ENCODE results near the gene GPATCH3.
"Not testable (repeated sequence)": the region's sequence is repeated elsewhere in the genome, so short reads cannot be mapped to it uniquely, and the experiment has no call there.

The GPATCH3 gene, protein sequence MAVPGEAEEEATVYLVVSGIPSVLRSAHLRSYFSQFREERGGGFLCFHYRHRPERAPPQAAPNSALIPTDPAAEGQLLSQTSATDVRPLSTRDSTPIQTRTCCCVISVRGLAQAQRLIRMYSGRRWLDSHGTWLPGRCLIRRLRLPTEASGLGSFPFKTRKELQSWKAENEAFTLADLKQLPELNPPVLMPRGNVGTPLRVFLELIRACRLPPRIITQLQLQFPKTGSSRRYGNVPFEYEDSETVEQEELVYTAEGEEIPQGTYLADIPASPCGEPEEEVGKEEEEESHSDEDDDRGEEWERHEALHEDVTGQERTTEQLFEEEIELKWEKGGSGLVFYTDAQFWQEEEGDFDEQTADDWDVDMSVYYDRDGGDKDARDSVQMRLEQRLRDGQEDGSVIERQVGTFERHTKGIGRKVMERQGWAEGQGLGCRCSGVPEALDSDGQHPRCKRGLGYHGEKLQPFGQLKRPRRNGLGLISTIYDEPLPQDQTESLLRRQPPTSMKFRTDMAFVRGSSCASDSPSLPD

DNA sequence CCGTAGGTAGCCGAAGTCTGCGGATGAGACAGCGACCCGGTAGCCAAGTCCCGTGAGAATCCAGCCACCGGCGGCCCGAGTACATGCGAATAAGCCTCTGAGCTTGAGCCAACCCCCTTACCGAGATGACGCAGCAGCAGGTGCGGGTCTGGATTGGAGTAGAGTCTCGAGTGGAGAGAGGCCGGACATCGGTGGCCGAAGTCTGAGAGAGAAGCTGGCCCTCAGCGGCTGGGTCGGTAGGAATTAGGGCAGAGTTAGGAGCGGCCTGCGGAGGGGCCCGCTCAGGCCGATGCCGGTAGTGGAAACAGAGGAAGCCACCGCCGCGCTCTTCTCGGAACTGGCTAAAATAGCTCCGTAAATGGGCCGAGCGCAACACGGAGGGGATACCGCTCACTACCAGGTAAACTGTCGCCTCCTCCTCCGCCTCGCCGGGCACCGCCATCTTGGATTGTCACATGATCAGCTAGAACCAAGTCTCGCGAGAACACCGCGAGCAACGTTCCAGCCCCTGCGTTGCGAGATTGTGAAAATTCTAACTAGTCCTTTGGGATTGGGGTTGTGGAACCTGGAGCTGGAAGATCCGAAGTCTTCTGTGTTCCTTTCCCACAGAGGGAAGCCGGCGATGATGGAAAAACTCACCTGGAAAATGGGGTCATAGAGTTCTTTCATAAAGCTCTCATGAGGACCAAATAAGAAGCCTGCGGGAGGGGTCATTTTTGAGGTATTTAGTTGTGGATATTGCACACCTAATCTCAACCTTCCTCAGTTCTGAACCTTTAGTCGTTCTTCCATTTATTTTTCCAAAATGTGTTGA, at the start of gene GPATCH3:
GPATCH3 (minus strand) TSS at position 467 of the 814 bp plus-strand sequence; CDS start at position 442, 25 bp downstream.
- DNase-seq (ENCODE audit: insufficient read length, low spot score) (peak; percentile 87), FAIRE-seq (peak; percentile 78)

DNA sequence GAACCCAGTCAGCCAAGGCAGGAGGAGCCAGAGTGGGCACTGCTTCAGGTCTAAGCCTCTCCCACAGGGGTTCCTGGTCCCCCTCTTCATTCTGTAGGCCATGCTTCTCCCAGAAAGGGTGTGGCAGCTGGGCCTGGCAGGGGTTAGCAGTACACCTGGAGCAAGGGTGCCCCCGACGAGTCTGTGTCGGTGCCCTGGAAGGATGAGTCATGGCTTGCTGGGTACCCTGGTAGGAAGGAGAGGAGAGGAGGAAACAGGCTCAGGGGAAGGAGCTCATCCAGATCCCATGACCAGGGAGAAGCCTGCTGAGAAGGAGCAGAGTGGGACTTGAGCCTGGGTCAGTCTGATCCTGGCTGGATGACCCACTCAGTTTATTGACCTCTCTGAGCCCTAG, 49.7 kb upstream of the GPATCH3 start:
- DNase-seq (ENCODE audit: insufficient read length, low spot score): no peak
- no peak for FAIRE-seq

DNA sequence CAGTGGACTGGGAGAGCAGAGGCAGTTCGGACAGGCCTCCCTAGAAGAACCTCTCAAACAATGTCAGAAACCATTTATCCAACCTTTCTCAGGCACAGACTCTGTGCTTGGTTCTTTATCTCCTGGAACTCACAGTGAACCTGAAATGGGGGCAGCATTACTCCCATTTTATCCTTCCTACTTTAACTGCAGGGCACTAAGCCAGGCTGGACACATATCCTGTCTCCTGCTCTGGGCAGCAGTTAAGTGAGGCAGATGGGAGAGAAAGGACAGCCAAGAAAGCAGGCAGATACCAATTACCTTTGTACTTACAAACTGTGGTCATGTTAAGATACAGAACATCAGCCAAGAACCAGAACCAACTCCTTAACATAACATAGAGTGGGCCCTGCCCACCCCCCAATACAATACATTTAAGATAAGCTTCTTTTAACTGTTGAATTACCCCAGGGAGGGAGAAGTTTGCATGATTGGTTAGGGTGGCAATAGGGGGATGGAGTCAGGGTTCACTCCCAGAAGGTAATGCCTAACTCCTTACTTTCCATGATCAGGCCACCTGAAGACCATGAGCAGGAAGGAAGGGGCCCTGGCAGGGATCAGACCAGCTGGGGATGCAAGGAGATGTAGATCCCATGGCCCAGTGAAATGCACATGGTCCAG, 49.1 kb upstream of the GPATCH3 start:
- no peak for DNase-seq (ENCODE audit: insufficient read length, low spot score)
- no peak for FAIRE-seq

DNA sequence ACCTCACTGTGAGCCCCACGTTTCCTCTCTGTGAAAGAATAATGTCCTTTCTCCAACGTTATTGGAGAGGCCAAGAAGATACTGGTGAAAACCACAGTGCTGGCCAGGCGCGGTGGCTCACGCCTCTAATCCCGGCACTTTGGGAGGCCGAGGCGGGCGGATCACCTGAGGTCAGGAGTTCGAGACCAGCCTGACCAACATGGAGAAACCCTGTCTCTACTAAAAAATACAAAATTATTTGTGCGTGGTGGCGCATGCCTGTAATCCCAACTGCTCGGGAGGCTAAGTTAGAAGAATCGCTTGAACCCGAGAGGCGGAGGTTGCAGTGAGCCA, 48.4 kb upstream of the GPATCH3 start:
- DNase-seq (ENCODE audit: insufficient read length, low spot score); FAIRE-seq: not testable (repeated sequence)

DNA sequence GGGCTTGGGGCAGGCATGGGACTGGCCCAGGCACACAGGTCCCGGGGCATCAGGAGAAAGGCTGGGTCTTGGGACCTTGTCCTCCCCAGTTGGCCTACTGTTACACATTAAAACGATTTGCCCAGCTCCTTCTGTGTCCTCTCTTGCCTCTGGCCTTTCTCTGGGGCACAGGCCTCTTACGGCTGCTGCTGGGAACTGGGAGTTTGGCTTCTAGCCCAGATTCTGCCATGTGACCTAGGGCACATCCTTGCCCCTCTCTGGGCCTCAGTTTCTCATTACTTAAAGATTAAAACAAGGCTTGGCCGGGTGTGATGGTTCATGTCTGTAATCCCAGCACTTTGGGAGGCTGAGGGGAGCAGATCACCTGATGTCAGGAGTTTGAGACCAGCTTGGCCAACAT, 46.0 kb upstream of the GPATCH3 start:
- FAIRE-seq (no peak), DNase-seq (ENCODE audit: insufficient read length, low spot score) (no peak)

DNA sequence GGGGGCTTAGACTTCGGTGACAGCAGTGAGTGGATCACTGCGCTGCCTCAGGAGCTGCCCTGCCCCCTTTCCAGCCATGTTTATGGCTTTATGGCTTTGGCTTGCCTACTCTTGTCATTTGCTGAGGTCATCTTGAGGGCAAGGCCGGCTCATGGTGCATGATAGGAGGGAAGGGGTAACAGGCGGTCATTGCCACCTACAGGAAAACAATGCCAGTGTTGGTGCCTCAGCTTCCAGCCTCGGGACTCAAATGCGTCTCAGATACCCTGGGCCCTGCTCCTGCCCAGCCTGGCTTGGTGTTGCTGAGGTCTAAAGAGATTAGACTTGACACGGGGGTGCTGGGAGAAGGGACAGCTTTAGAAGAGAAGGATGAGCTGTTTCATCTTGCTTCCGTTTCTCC, 45.5 kb upstream of the GPATCH3 start:
- FAIRE-seq (no peak), DNase-seq (ENCODE audit: insufficient read length, low spot score) (no peak)

DNA sequence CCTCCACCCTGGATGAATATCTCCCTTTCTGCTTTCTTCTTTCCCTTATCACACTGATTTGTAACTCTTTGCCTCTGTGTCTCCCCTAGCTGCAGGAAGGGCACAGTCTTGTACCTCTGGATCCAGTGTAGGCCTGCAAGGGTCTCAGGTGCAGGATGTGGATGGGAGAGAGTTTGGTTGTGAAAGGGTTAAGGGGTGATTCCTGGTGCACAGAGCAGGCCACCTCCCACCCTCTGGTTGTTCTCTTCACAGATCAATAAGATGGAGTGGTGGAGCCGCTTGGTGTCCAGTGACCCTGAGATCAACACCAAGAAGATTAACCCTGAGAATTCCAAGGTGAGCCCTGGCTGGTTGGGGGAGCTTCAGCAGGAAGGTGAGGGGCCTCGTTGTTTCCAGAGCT, 44.9 kb upstream of the GPATCH3 start:
- no peak for DNase-seq (ENCODE audit: insufficient read length, low spot score)
- FAIRE-seq: no peak

DNA sequence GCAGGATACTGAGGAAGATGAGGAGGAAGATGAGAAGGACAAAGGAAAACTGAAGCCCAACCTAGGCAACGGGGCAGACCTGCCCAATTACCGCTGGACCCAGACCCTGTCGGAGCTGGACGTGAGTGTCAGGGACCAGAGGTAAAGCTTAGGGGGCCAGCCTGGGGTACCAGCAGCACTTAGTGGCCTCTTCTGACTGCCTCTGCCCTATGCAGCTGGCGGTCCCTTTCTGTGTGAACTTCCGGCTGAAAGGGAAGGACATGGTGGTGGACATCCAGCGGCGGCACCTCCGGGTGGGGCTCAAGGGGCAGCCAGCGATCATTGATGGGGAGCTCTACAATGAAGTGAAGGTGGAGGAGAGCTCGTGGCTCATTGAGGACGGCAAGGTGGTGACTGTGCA, 42.4 kb upstream of the GPATCH3 start:
- DNase-seq (ENCODE audit: insufficient read length, low spot score): no peak
- FAIRE-seq: no peak

DNA sequence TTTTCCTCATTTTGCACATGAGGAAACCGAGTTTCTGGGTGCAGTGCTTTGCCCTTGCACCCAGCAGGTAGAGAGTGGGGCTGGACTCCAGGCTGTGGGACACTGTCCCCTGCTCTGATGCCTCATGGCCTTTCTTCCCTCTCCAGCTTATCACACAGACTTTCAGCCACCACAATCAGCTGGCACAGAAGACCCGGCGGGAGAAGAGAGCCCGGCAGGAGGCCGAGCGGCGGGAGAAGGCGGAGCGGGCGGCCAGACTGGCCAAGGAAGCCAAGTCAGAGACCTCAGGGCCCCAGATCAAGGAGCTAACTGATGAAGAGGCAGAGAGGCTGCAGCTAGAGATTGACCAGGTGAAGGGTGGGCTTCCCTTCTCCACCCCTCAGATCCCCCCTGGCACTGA, 41.0 kb upstream of the GPATCH3 start:
- no peak for FAIRE-seq
- no peak for DNase-seq (ENCODE audit: insufficient read length, low spot score)

DNA sequence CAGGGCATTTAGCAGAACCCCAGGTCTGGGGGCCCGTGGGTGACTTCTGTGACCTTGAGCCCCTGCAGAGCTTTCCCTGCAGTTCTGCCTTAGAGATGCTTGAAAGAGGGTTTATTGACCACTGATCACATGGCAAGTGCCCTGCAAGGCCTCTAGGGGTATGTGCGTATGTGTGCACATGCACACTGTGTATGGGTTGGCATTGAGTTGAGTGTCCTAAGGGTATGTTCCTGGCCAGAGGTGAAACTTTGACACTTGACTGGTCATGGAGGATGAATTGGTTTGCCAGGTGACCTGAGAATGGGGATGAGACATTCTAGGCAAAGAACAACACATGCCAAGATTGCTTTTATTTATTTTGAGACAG, 38.4 kb upstream of the GPATCH3 start:
- no peak for DNase-seq (ENCODE audit: insufficient read length, low spot score)
- peak; percentile 46 for FAIRE-seq

DNA sequence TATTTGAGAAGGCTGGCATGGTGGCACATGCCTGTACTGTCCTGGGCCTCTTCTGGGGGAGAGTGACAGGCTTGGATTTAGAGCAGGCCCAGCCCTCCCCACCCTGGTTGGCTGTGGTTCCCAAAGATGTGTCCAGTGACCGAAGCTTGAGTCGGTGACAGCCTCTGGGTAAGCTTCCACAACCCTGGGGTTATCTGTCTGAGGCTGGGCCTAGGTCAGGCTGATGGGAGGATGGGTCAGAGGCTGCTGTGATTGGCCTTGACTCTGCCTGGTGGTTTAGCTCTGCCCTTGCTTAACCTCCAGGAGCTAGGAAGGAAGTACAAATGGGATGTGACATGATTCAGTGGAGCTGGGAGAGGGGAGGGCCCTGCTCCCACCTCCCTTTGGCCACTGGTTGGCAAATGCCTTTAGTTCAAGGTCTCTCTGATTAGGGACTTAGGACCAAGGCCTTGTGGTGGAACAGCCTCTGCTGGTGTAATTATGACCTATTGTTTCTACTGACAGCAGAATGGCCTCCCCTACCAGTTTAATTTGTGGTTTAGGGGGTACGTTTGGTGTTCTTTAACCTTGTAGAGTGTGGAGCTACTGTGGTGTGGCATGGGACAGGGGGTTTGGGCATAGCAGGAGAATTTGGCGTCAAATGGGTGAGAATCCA, 37.9 kb upstream of the GPATCH3 start:
- DNase-seq (ENCODE audit: insufficient read length, low spot score) (no peak), FAIRE-seq (no peak)

DNA sequence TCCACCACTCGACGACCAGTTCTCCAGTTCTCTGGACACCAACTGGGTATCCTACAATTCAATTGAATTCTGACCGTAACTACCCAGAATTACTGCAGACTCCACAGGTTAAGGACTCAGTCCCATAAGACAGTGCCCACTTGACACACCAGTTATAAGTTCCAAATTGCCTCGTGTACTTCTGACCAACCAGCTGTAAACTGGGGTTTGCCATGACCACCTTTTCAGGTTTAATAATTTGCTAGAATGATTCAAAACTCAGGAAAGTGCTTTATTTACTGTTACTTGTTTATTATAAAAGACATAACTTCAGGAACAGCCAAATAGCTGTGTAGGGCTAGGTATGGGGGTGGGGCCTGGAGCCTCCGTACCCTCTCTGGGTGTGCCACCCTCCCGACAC, 36.6 kb upstream of the GPATCH3 start:
- DNase-seq (ENCODE audit: insufficient read length, low spot score) (no peak), FAIRE-seq (no peak)

DNA sequence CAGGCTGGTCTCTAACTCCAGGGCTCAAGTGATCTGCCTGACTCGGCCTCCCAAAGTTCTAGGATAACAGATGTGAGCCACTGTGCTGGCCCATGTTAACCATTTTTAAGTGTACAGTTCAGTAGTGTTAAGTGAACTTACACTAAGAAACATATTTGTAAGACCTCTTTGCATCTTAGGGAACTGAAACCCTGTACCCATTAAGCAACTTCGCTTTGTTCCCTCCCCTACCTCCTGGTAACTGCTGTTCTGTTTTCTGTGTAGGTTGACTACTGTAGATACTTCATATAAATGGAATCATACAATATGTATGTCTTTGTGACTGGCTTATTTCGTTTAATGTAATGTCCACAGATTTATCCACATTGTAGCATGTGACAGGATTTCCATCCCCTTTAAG, 32.3 kb upstream of the GPATCH3 start:
- DNase-seq (ENCODE audit: insufficient read length, low spot score) (no peak), FAIRE-seq (no peak)

DNA sequence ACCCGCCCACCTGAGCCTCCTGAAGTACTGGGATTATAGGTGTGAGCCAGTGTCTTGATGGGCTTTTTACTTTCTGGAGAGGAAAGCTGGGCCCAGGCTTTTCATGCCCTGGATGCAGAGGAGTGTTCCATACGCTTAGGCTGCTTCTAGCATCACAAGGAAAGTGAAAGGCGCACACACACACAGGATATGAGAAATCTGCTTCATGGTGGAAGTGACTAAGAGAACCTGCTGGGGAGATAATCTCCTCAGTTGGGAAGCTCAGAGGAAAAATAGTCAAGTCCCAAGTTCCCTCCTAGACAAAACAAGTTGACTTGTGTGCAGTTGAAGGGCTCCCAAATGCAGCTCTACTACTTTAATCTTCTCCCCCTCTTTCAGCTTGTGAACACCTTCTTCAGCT, 23.4 kb upstream of the GPATCH3 start:
- DNase-seq (ENCODE audit: insufficient read length, low spot score) (no peak), FAIRE-seq (no peak)

DNA sequence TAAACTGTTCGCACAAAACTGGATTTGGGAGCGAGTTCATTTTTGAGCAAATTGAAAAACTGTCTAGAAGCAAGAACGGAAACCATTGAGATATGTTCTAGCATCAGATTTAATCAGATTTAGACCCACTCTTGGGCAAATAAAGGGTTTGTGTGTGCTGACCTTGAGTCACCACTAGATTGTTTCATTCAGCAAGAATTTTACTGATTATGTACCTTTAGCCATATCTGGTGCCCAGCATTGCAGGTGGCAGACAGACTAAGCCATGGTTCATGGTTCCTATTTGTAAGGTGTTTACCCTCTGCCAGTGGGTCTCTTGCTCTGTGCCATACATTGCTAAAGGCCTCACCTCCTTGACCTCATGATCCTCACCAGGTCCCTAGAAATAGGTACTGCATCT, 22.6 kb upstream of the GPATCH3 start:
- DNase-seq (ENCODE audit: insufficient read length, low spot score): no peak
- FAIRE-seq: no peak

DNA sequence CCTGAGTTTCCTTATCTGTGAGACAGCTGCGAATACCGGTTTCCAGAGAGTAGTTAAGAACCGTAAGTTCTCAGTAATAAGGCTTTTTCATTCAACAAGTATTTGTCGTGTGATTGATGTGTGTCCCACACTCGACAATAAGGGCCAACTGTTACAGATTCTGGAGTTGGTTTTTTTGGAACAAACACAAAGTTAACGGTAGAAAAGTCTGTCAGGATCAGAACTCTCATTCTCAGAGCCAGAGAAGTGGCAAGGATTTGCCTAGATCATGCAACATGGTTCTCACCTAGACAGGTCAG, 22.1 kb upstream of the GPATCH3 start:
- no peak for DNase-seq (ENCODE audit: insufficient read length, low spot score)
- FAIRE-seq: no peak

DNA sequence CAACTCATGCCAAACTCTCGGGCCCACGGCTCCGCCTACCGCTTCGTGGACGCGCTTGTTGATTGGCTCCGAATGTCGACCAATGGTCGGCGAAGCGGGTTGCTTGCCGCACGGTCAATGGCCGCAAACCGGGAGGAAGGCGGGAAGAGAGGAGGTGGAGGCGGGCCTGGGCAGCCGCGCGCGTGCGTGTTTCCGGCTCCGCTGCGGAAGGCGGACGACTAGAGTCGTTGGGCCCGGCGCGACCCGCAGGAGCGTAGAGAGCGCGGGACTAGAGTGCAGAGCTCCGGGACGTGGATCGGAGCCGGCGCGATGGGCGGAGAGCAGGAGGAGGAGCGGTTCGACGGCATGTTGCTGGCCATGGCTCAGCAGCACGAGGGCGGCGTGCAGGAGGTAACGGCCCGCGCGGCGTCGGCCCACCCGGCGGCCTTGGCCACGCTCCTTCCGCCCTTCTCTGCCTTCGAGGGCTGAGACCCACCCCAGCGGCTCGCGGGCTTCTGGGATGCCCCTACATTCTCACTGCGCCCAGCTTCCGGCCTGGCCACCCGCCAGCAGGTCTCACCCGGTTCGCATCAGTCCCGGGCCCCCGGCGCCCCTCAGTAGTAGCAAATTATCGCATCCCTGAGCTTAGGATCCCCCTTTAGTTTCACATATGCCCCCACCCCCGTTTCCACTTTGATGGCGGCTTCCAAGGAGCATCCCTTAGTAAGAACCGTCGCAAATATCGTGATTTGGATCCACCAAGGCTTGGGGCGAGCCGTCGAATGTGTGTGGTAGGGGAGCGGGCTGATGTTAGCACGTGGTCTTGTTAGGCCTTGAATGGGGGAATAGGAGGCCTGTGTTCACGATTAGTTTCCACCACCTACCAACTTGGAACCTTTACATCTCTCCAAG, 21.5 kb upstream of the GPATCH3 start, which contains the start of gene NUDC:
NUDC (plus strand) TSS at position 204 of the 891 bp plus-strand sequence; CDS start at position 310, 106 bp downstream.
- peak; percentile 93 for DNase-seq (ENCODE audit: insufficient read length, low spot score)
- FAIRE-seq: peak; percentile 97

DNA sequence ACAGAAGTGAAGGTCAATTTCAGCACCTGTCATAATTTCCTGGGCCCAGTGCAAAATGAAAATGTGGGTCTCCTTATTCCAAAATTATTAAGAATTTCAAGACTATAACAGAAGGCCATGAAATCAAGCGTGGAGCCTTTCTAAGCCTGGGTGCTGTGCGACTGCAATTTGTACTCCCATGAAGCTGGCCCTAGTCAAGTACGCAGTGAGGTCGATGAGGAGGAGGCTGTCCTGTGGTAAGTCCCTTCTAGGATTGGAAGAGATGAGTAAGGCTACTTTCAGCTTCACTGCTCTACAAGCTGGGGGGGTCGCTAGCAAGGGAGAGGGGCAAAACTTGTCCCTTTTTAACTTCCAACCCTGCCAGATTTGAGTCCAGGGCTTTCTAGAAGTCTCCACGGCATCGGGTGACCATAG, 20.9 kb upstream of the GPATCH3 start:
- FAIRE-seq: no peak
- no peak for DNase-seq (ENCODE audit: insufficient read length, low spot score)

DNA sequence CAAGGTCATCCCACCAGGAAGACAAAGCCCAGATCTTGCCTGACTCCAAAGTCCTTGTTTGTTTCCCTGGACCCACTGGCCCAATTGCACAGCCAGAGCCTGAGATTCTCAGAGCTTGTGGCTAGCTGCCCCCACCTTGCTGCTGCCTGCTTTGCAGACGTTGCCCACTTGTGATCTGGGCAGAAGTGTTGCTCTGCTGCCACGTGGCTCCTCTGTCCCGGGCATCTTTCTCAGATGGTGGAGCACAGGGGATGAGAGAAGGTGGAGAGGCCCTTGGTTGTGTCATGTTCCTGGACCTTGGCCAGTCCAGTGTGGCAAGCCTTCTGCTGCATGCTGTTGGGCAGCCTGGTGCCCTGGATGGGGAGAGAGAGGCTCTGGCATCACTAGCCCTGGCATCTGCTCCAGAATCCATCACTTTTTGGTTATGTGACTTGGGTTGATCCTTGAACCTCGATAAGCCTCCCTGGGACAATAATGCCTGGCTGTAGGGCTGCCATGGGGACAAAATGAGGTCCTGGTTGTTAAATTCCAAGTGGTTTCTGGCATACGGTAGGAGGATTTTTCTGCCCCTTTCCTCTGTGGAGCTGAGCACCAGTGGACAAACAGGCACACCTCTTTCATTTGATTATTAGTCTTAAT, 15.1 kb upstream of the GPATCH3 start:
- FAIRE-seq (no peak), DNase-seq (ENCODE audit: insufficient read length, low spot score) (no peak)

Measured in HTR-8/SVneo (cell line).